BJ (cell line): Measurements from ENCODE around the gene PVALB. TPM values are rescaled to one million over a fixed set of nuclear protein-coding genes. Genes with fewer than 3 reads are reported as not detected.

Experiments
- CTCF ChIA-PET: fragments of 350-600 bp; formaldehyde crosslinking; extraction: SDS; loops from one replicate; lab custom pipeline; 2021; ENCODE audit warnings: antibody characterized with exemption, inconsistent platforms; lab: Yijun Ruan, JAX
- POLR2A ChIA-PET: fragments of 300-600 bp; sonication (Branson Sonifier 250); formaldehyde crosslinking; extraction: SDS; loops from one replicate; lab custom pipeline; 2021; ENCODE audit warnings: antibody characterized with exemption; lab: Charles Lee
- DNase-seq: peaks from one replicate; pipeline ENCODE4 v3.0.0-alpha.2; 2011; ENCODE audit warnings: low read depth
- H3K27me3 ChIP-seq: 2 replicates; pipeline ENCODE4 v1.6.0; 2011; ENCODE audit warnings: low read length; ENCODE audit not compliant: control insufficient read depth, insufficient read depth
- H3K36me3 ChIP-seq: 2 replicates; pipeline ENCODE4 v1.5.1; 2011; ENCODE audit warnings: low read length; ENCODE audit not compliant: control insufficient read depth, insufficient read depth
- H3K4me3 ChIP-seq: 2 replicates; pipeline ENCODE4 v1.5.1; 2011; ENCODE audit warnings: low read depth, mild to moderate bottlenecking, control low read depth, low read length
- polyA plus RNA-seq: library from polyadenylated mRNA; depleted of rRNA; stranded (reverse); fragments of >200 nt; gene quantifications from 2 replicates; pipeline ENCODE4 v1.2.3, GENCODE V29; 2011
- TF ChIP-seq, protein P1 (sequence below): IDR thresholded peaks from 2 replicates; pipeline ENCODE4 v1.5.1; 2011; ENCODE audit warnings: low read depth, mild to moderate bottlenecking, control low read depth, inconsistent platforms, low read length, moderate library complexity; ENCODE audit not compliant: insufficient read depth

The PVALB gene
- polyA plus RNA-seq, 1 experiment: not detected

DNA sequence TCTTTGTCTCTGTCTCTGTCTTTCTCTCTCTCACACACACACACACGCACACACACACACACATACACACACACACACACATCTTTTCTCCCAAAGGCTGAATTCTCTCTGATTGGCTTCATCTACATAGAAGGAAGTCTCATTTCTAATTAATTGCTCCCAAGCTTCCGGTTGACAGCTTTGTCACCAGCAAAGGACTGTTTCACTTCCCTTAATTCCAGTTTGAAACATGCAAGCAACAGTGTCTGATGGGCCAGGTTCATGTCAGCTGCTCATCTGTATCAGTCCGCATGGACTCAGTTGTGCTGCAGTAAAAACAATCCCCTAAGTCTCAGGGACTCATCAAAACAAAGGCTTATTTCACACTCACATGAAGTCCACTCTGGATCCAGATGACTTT lies 16.2 kb upstream of the PVALB start:
- H3K4me3 ChIP-seq: no peak overlapping the region
- ChIA-PET CTCF (interaction anchor here (0.6 to 2.1 kb wide), 2 partner anchors 23 to 1202 kb away, joined by 3 to 10 read pairs; no protein-coding TSS in a partner anchor), POLR2A (no interaction called here)
- TF ChIP-seq, protein P1, sequence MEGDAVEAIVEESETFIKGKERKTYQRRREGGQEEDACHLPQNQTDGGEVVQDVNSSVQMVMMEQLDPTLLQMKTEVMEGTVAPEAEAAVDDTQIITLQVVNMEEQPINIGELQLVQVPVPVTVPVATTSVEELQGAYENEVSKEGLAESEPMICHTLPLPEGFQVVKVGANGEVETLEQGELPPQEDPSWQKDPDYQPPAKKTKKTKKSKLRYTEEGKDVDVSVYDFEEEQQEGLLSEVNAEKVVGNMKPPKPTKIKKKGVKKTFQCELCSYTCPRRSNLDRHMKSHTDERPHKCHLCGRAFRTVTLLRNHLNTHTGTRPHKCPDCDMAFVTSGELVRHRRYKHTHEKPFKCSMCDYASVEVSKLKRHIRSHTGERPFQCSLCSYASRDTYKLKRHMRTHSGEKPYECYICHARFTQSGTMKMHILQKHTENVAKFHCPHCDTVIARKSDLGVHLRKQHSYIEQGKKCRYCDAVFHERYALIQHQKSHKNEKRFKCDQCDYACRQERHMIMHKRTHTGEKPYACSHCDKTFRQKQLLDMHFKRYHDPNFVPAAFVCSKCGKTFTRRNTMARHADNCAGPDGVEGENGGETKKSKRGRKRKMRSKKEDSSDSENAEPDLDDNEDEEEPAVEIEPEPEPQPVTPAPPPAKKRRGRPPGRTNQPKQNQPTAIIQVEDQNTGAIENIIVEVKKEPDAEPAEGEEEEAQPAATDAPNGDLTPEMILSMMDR: no peak
- 0 out of 2 replicates have a peak, but pooled peaks cover 2% of the 10 kb centered on the region for H3K27me3 ChIP-seq
- H3K36me3 ChIP-seq: no peaks in the 10 kb centered on the region
- no peak for DNase-seq

DNA sequence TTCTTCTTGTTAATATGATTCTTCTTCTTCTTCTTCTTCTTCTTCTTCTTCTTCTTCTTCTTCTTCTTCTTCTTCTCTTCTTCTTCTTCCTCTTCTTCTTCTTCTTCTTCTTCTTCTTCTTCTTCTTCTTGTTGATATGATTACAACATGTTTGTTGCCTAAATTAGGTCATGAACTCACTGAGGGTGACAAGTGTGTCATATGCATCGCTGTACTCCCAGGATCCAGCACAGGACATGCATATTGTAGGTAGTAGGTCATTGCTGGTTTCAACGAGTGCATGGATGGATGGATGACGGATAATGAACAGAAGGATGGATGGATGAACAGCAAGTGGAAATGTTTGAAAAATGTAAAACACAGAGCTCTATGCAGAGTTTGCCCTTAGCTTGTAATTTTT lies 14.9 kb upstream of the PVALB start:
- CTCF ChIA-PET: interaction anchor here (2.1 kb wide), 1 partner anchor 25 kb away, joined by 10 read pairs; no protein-coding TSS in a partner anchor
- Histone ChIP-seq H3K4me3 (no peak overlapping the region), H3K27me3 (0 out of 2 replicates have a peak, but pooled peaks cover 2% of the 10 kb centered on the region), H3K36me3 (no peaks in the 10 kb centered on the region)
- DNase-seq: no peak
- POLR2A ChIA-PET: no interaction called here
- TF ChIP-seq, protein P1: no peak

DNA sequence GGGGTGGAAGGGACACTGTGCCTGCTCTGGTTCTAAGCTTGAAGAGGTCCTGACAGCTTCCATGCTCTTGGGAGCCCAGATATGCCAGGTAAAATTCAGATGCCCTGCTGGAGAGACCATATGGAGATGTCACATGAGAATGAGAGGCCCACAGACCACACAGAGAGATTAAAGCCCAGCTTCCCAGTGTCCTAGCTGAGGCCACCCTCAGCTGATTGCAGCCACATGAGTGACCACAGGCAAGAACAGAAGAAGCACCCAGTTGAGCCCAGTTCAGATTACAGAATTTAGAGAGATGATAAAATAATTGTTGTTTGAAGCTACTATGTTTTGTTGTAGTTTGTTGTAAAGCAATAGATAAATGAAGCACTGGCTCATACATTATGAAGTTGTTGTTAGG lies 14.4 kb upstream of the PVALB start:
- POLR2A ChIA-PET: no interaction called here
- CTCF ChIA-PET: interaction anchor here (2.1 kb wide), 1 partner anchor 25 kb away, joined by 10 read pairs; no protein-coding TSS in a partner anchor
- no peak for DNase-seq
- Histone ChIP-seq H3K27me3 (0 out of 2 replicates have a peak, but pooled peaks cover 2% of the 10 kb centered on the region), H3K4me3 (no peak overlapping the region), H3K36me3 (no peaks in the 10 kb centered on the region)
- TF ChIP-seq, protein P1: no peak

DNA sequence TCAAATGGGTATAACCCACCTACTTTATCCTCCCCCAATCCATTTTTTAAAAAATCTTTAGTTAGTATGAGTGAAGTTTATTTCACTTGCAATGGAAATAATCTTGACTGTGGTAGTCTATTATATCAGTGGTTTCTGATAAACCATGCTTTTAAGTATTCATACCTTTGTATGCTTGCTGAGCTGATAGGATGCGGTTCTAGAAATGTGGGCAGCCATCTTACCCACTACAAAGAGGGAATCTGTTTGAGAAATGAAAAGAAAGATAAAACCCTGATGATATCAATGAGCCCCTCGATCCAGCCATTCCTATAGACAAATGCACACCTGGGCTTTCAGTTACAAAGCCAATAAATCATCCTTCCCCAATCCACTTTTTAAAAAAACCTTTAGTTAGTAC lies 13.8 kb upstream of the PVALB start:
- POLR2A ChIA-PET: no interaction called here
- CTCF ChIA-PET: no interaction called here
- no peaks in the 10 kb centered on the region for H3K36me3 ChIP-seq
- TF ChIP-seq, protein P1: no peak
- no peak for DNase-seq
- 0 out of 2 replicates have a peak, but pooled peaks cover 2% of the 10 kb centered on the region for H3K27me3 ChIP-seq
- H3K4me3 ChIP-seq: no peak overlapping the region

DNA sequence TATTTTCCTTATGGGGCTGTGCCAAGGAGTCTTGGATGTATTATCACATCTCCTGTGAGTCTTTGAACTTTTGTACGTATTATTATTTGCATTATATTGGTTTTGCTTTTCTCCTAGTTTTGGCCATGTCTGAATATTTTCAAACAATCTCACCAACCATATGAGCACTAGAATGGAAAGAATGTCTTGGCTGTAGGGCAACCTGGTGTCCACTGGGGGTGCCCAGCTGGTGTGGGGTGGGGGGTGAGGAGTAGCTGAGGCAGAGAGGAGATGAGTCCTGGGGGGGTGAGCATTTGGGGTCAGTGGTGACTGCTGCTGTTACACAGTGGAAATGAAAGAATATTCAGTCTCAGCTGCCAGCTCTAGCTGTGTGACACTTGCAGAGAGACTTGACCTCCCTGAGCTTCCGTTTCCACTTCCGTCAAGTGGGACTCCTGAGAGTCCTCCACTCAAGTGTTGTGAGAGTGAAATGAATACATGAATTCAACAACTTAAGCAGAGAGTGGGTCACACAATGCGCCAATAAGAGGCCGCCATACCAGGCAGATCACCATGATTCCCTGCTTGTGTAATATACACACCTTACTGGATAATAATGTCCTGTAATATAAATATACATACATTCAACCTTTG lies 12.7 kb upstream of the PVALB start:
- H3K4me3 ChIP-seq: no peak overlapping the region
- 0 out of 2 replicates have a peak, but pooled peaks cover 4% of the 10 kb centered on the region for H3K27me3 ChIP-seq
- DNase-seq: no peak
- TF ChIP-seq, protein P1: no peak
- no peaks in the 10 kb centered on the region for H3K36me3 ChIP-seq
- CTCF ChIA-PET: interaction anchor here (0.9 kb wide), 1 partner anchor 26 kb away, joined by 4 read pairs; no protein-coding TSS in a partner anchor
- POLR2A ChIA-PET: no interaction called here
